Lower lobe of right lung (tissue), 2 donors: Measurements from ENCODE around the gene SUV39H1. TPM values are rescaled to one million over a fixed set of nuclear protein-coding genes. Genes with fewer than 3 reads are reported as not detected.
A peak's percentile ranks its signal among the peaks of the same experiment; 100 is the strongest.

Source experiments
- ATAC-seq, 2 donors: fragments of 200-7000 bp; cut with Tn5 transposase; one replicate each; pipeline ENCODE4 v1.9.1; 2020 to 2022; ENCODE audit warnings: mild to moderate bottlenecking in 2 of 2, moderate library complexity in 2 of 2
- DNase-seq: peaks from one replicate; pipeline ENCODE4 v3.0.0-alpha.2; 2020
- H3K27ac ChIP-seq: fragments of 200-600 bp; one replicate; pipeline ENCODE4 v1.8.0; 2022
- H3K27me3 ChIP-seq: fragments of 200-600 bp; one replicate; pipeline ENCODE4 v1.8.0; 2022; ENCODE audit warnings: low read depth
- H3K36me3 ChIP-seq: fragments of 200-600 bp; one replicate; pipeline ENCODE4 v1.8.0; 2022; ENCODE audit warnings: mild to moderate bottlenecking
- H3K4me1 ChIP-seq: fragments of 200-600 bp; one replicate; pipeline ENCODE4 v1.8.0; 2022
- H3K4me3 ChIP-seq: fragments of 200-600 bp; one replicate; pipeline ENCODE4 v1.8.0; 2022; ENCODE audit warnings: mild to moderate bottlenecking
- H3K9me3 ChIP-seq: fragments of 200-600 bp; one replicate; pipeline ENCODE4 v1.8.0; 2022
- CTCF ChIP-seq: fragments of 200-600 bp; IDR thresholded peaks from one replicate; pipeline ENCODE4 v1.8.0; 2022; ENCODE audit warnings: antibody characterized with exemption, mild to moderate bottlenecking
- intact Hi-C: fragments of 100-400 bp; cut with DNase I; formaldehyde crosslinking; loops from one replicate; pipeline ENCODE4 v1.11.0; 2022
- total RNA-seq: library from RNA; stranded (reverse); fragmentation: NEBNext Ultra II Directional; extraction: Animal tissue kit (Norgen Biotek cat#: 25700); gene quantifications from one replicate; pipeline ENCODE4 v1.2.1, GENCODE V29; 2021
- donor health status: DM: no; HTN: yes; CAD: no; lungs with severe emphysema.

Gene SUV39H1
- total RNA-seq, 1 donor from 2014 or later = 3.5 TPM

- TF ChIP-seq CTCF = no peak
- Histone ChIP-seq H3K36me3 (no peaks in the 10 kb centered on the region), H3K27me3 (no peaks in the 10 kb centered on the region), H3K4me3 (no peak overlapping the region), H3K9me3 (no peaks in the 10 kb centered on the region), H3K27ac (no peak overlapping the region), H3K4me1 (peaks cover 4% of the 10 kb centered on the region)
- DNase-seq = no peak
- intact Hi-C loops = no loop called here
- no peak for ATAC-seq
These were observed 1.6 kb upstream of the SUV39H1 start for GRCh38 chrX:48694776-48695533.

GRCh38 chrX:48695534-48695896, 1.0 kb upstream of the SUV39H1 start:
- peak overlapping the region; percentile 59 for H3K4me3 ChIP-seq
- intact Hi-C loops = no loop called here

GRCh38 chrX:48695925-48696300, 621 bp upstream of the SUV39H1 start:
- peaks cover 4% of the 10 kb centered on the region for H3K4me1 ChIP-seq
- no peaks in the 10 kb centered on the region for H3K27me3 ChIP-seq
- intact Hi-C loops = no loop called here
- peak in 1 of 2 donors; percentile 32 for ATAC-seq
- no peak for DNase-seq
- peak overlapping the region; percentile 59 for H3K4me3 ChIP-seq
- H3K36me3 ChIP-seq = peaks cover 9% of the 10 kb centered on the region
- TF ChIP-seq CTCF = no peak
- H3K27ac ChIP-seq = peak overlapping the region; percentile 92
- H3K9me3 ChIP-seq = no peaks in the 10 kb centered on the region

More at GRCh38 chrX:48695534-48695896, 1.0 kb upstream of the SUV39H1 start:
- Histone ChIP-seq H3K27ac (peak overlapping the region; percentile 92), H3K9me3 (no peaks in the 10 kb centered on the region), H3K4me1 (peaks cover 4% of the 10 kb centered on the region), H3K27me3 (no peaks in the 10 kb centered on the region), H3K36me3 (peaks cover 5% of the 10 kb centered on the region)
- no peak for DNase-seq
- ATAC-seq = no peak
- no peak for TF ChIP-seq CTCF

- no peak for ATAC-seq
- intact Hi-C loops = no loop called here
- peak; percentile 50 for DNase-seq
These were observed 584 bp downstream of the SUV39H1 start for GRCh38 chrX:48696909-48697727.

GRCh38 chrX:48698306-48698705, 1.8 kb downstream of the SUV39H1 start:
- Histone ChIP-seq H3K36me3 (peaks cover 22% of the 10 kb centered on the region), H3K9me3 (no peaks in the 10 kb centered on the region), H3K4me1 (peaks cover 4% of the 10 kb centered on the region), H3K27me3 (no peaks in the 10 kb centered on the region), H3K27ac (no peak overlapping the region), H3K4me3 (no peak overlapping the region)
- ATAC-seq = no peak
- DNase-seq = no peak
- intact Hi-C loops = no loop called here
- no peak for TF ChIP-seq CTCF

More at GRCh38 chrX:48696909-48697727, 584 bp downstream of the SUV39H1 start:
- Histone ChIP-seq H3K27me3 (no peaks in the 10 kb centered on the region), H3K4me3 (peak overlapping the region; percentile 59), H3K27ac (peak overlapping the region; percentile 92), H3K9me3 (no peaks in the 10 kb centered on the region), H3K4me1 (peaks cover 4% of the 10 kb centered on the region), H3K36me3 (peaks cover 15% of the 10 kb centered on the region)
- no peak for TF ChIP-seq CTCF
